H1 (cell line): Measurements from ENCODE around the gene SGK2. TPM values are rescaled to one million over a fixed set of nuclear protein-coding genes. Genes with fewer than 3 reads are reported as not detected.

Experiments
- CTCF ChIA-PET: fragments of 300-600 bp; sonication (Branson Sonifier 250); formaldehyde crosslinking; loops from one replicate; lab custom pipeline; 2021; ENCODE audit not compliant: partially characterized antibody; lab: Charles Lee
- POLR2A ChIA-PET: fragments of 300-600 bp; sonication (Branson Sonifier 250); formaldehyde crosslinking; loops from one replicate; lab custom pipeline; 2021; ENCODE audit warnings: inconsistent platforms; ENCODE audit not compliant: partially characterized antibody; lab: Charles Lee
- DNase-seq, 2 experiments: peaks; one replicate each; pipeline versions ENCODE4 v3.0.0 to v3.0.0-alpha.2; 2010 to 2022; ENCODE audit warnings: low spot score in 2 of 2, low read depth in 1 of 2, mixed read lengths in 1 of 2
- FAIRE-seq: peaks from 2 replicates; lab custom pipeline; 2011; peaks lifted over from hg19 to GRCh38; lab: Jason Lieb, UNC
- H2AFZ ChIP-seq: 2 replicates; pipeline ENCODE4 v1.8.1; 2012; ENCODE audit warnings: low read length, inconsistent platforms
- H2AK5ac ChIP-seq: 2 replicates; pipeline ENCODE4 v1.6.1; 2013; ENCODE audit warnings: low read depth, low read length
- H2BK120ac ChIP-seq: replicated peaks from 2 replicates; pipeline ENCODE3; 2013; ENCODE audit warnings: low read depth, low read length, inconsistent platforms
- H2BK12ac ChIP-seq: 2 replicates; pipeline ENCODE4 v1.6.1; 2013; ENCODE audit warnings: low read depth, low read length
- H2BK15ac ChIP-seq: 2 replicates; pipeline ENCODE4 v1.6.1; 2013; ENCODE audit warnings: low read length
- H2BK20ac ChIP-seq: 2 replicates; pipeline ENCODE4 v1.6.1; 2013; ENCODE audit warnings: low read length
- H2BK5ac ChIP-seq: 2 replicates; pipeline ENCODE4 v1.6.1; 2013; ENCODE audit warnings: low read depth, low read length
- H3K14ac ChIP-seq: 2 replicates; pipeline ENCODE4 v1.6.1; 2013; ENCODE audit warnings: inconsistent platforms; ENCODE audit not compliant: insufficient read length
- H3K18ac ChIP-seq: 2 replicates; pipeline ENCODE4 v1.6.1; 2013; ENCODE audit warnings: low read length; ENCODE audit errors: extremely low read depth
- H3K23ac ChIP-seq: 2 replicates; pipeline ENCODE4 v1.6.1; 2013; ENCODE audit warnings: inconsistent platforms; ENCODE audit not compliant: insufficient read length
- H3K23me2 ChIP-seq: 2 replicates; pipeline ENCODE4 v1.6.1; 2013; ENCODE audit warnings: low read depth, low read length
- H3K27ac ChIP-seq: 2 replicates; pipeline ENCODE4 v1.6.1; 2011; ENCODE audit warnings: low read depth, low read length, inconsistent platforms
- H3K27me3 ChIP-seq, 4 experiments: replicated peaks in 1 of 4; 1 replicate in 1 of 4; 2 replicates in 3 of 4; pipeline versions ENCODE4 v1.6.1 to v1.8.1; 2011 to 2013; ENCODE audit warnings: low read length in 3 of 4, mild to moderate bottlenecking in 3 of 4, inconsistent platforms in 2 of 4, mixed read lengths in 2 of 4, moderate library complexity in 1 of 4; ENCODE audit not compliant: control insufficient read depth in 3 of 4, insufficient read depth in 3 of 4; ENCODE audit errors: extremely low read depth in 1 of 4
- H3K36me3 ChIP-seq, 4 experiments: 2 replicates each; pipeline versions ENCODE4 v1.6.1 to v1.8.1; 2011 to 2013; ENCODE audit warnings: mild to moderate bottlenecking in 4 of 4, low read length in 3 of 4, moderate library complexity in 2 of 4, control low read depth in 1 of 4, inconsistent platforms in 1 of 4; ENCODE audit not compliant: insufficient read depth in 4 of 4, control insufficient read depth in 2 of 4
- H3K4ac ChIP-seq: replicated peaks from 2 replicates; pipeline ENCODE3; 2013; ENCODE audit warnings: low read length, low read depth, mixed read lengths, inconsistent platforms; ENCODE audit not compliant: insufficient read length
- H3K4me1 ChIP-seq, 4 experiments: replicated peaks in 1 of 4; 1 replicate in 1 of 4; 2 replicates in 3 of 4; pipeline versions ENCODE4 v1.6.1 to v1.8.1; 2011 to 2013; ENCODE audit warnings: low read length in 3 of 4, inconsistent platforms in 2 of 4, mixed read lengths in 1 of 4; ENCODE audit not compliant: insufficient read depth in 4 of 4, control insufficient read depth in 3 of 4
- H3K4me2 ChIP-seq, 2 experiments: 2 replicates each; pipeline versions ENCODE4 v1.6.1 to v1.8.1; 2011 to 2013; ENCODE audit warnings: low read depth in 2 of 2, low read length in 2 of 2, control low read depth in 1 of 2, inconsistent platforms in 1 of 2, mild to moderate bottlenecking in 1 of 2; ENCODE audit not compliant: insufficient read depth in 1 of 2
- H3K4me3 ChIP-seq, 4 experiments: fragments of 200-600, 300-600 bp in 1 of 4; sonication (generic), shearing (Covaris generic), sonication (Bioruptor Twin) in 1 of 4; 2 replicates each; pipeline versions ENCODE4 v1.5.1 to v1.8.1; 2011 to 2016; ENCODE audit warnings: low read length in 4 of 4, low read depth in 3 of 4, control low read depth in 2 of 4, inconsistent platforms in 2 of 4, mild to moderate bottlenecking in 2 of 4, mixed read lengths in 1 of 4, moderate library complexity in 1 of 4; ENCODE audit not compliant: insufficient read depth in 2 of 4; ENCODE audit errors: extremely low read depth in 1 of 4
- H3K56ac ChIP-seq: replicated peaks from 2 replicates; pipeline ENCODE3; 2013; ENCODE audit warnings: low read depth, mild to moderate bottlenecking, mixed read lengths, low read length, inconsistent platforms; ENCODE audit not compliant: insufficient read length
- H3K79me1 ChIP-seq: 2 replicates; pipeline ENCODE4 v1.6.1; 2013; ENCODE audit warnings: low read depth, low read length, control low read depth
- H3K79me2 ChIP-seq, 2 experiments: 2 replicates each; pipeline versions ENCODE4 v1.6.1 to v1.8.1; 2012 to 2013; ENCODE audit warnings: low read length in 2 of 2, mild to moderate bottlenecking in 2 of 2, inconsistent platforms in 1 of 2; ENCODE audit not compliant: insufficient read depth in 2 of 2, control insufficient read depth in 1 of 2
- H3K9ac ChIP-seq, 4 experiments: replicated peaks in 1 of 4; 1 replicate in 1 of 4; 2 replicates in 3 of 4; pipeline versions ENCODE4 v1.6.1 to v1.8.1; 2011 to 2013; ENCODE audit warnings: low read depth in 3 of 4, low read length in 3 of 4, control low read depth in 2 of 4, mild to moderate bottlenecking in 2 of 4, moderate library complexity in 2 of 4, inconsistent platforms in 1 of 4; ENCODE audit errors: extremely low read depth in 1 of 4
- H3K9me3 ChIP-seq, 2 experiments: 2 replicates each; pipeline versions ENCODE4 v1.6.1 to v1.8.1; 2012 to 2013; ENCODE audit warnings: mild to moderate bottlenecking in 2 of 2, moderate library complexity in 2 of 2, control low read depth in 1 of 2, inconsistent platforms in 1 of 2, low read depth in 1 of 2, low read length in 1 of 2, mixed read lengths in 1 of 2; ENCODE audit not compliant: insufficient read depth in 2 of 2
- H4K20me1 ChIP-seq, 2 experiments: replicated peaks in 1 of 2; 2 replicates each; pipeline versions ENCODE3 to v1.8.1; 2011 to 2013; ENCODE audit warnings: inconsistent platforms in 2 of 2, low read length in 2 of 2, mild to moderate bottlenecking in 1 of 2; ENCODE audit not compliant: insufficient read depth in 2 of 2, control insufficient read depth in 1 of 2
- H4K5ac ChIP-seq: 2 replicates; pipeline ENCODE4 v1.6.1; 2013; ENCODE audit warnings: low read length, low read depth, mixed read lengths, inconsistent platforms; ENCODE audit not compliant: insufficient read length
- H4K8ac ChIP-seq: 2 replicates; pipeline ENCODE4 v1.8.0; 2013; ENCODE audit warnings: mild to moderate bottlenecking, moderate library complexity, low read length, inconsistent platforms; ENCODE audit not compliant: insufficient read depth; ENCODE audit errors: extremely low read depth
- H4K91ac ChIP-seq: replicated peaks from 2 replicates; pipeline ENCODE3; 2013; ENCODE audit warnings: low read length, mixed read lengths, inconsistent platforms; ENCODE audit not compliant: insufficient read length
- BCL11A ChIP-seq, 2 experiments: IDR thresholded peaks; one replicate each; pipeline ENCODE4 v1.6.1; 2011; ENCODE audit warnings: low read depth in 2 of 2, low read length in 2 of 2, mild to moderate bottlenecking in 2 of 2
- MAFK ChIP-seq: IDR thresholded peaks from 2 replicates; pipeline ENCODE4 v1.6.1; 2012; ENCODE audit warnings: low read depth, mild to moderate bottlenecking, improper control_type of control experiment, low read length
- PHF8 ChIP-seq: fragments of 200-600 bp; sonication (generic); conservative IDR thresholded peaks from 2 replicates; pipeline ENCODE4 v1.7.1; 2012; ENCODE audit warnings: low read depth, mild to moderate bottlenecking, inconsistent platforms, low read length, moderate library complexity
- POLR2A ChIP-seq, 2 experiments: IDR thresholded peaks; 1 replicate in 1 of 2; 2 replicates in 1 of 2; pipeline ENCODE4 v1.6.1; 2011; ENCODE audit warnings: low read depth in 2 of 2, low read length in 2 of 2, mild to moderate bottlenecking in 2 of 2; ENCODE audit errors: control extremely low read depth in 1 of 2
- SIX5 ChIP-seq: IDR thresholded peaks from 2 replicates; pipeline ENCODE4 v1.6.1; 2011; ENCODE audit warnings: mild to moderate bottlenecking, low read depth, low read length
- SP4 ChIP-seq: IDR thresholded peaks from 2 replicates; pipeline ENCODE4 v1.6.1; 2012; ENCODE audit warnings: low read length, inconsistent platforms
- TAF1 ChIP-seq: IDR thresholded peaks from 2 replicates; pipeline ENCODE4 v1.6.1; 2011; ENCODE audit warnings: mild to moderate bottlenecking, low read depth, low read length
- YY1 ChIP-seq: IDR thresholded peaks from 2 replicates; pipeline ENCODE4 v1.6.1; 2011; ENCODE audit warnings: low read depth, mild to moderate bottlenecking, low read length
- ZNF274 ChIP-seq: IDR thresholded peaks from 2 replicates; pipeline ENCODE4 v1.7.0; 2012; ENCODE audit warnings: low read length, borderline replicate concordance; ENCODE audit errors: extremely low read depth
- WGBS, 2 experiments: shearing (Covaris generic) in 1 of 2; methylation state at CpG; one replicate each; pipeline versions ENCODE4 v1.1.6 to v1.1.7; 2013 to 2015; ENCODE audit warnings: low lambda C conversion rate in 2 of 2, mixed read lengths in 2 of 2, inconsistent platforms in 1 of 2, low coverage in 1 of 2, missing lambda C conversion rate in 1 of 2; ENCODE audit not compliant: insufficient replicate concordance in 2 of 2, insufficient coverage in 1 of 2, insufficient read length in 1 of 2; ENCODE audit errors: extremely low coverage in 1 of 2, missing lambda C conversion rate in 1 of 2; 5-methylcytosine and 5-hydroxymethylcytosine counted together
- polyA plus RNA-seq, 7 experiments: library from polyadenylated mRNA; depleted of rRNA in 3 of 7; stranded (reverse) in 5 of 7; unstranded in 2 of 7; fragments of >200 nt in 5 of 7; fragments of 200-250 nt in 2 of 7; gene quantifications; 1 replicate in 5 of 7; 2 replicates in 1 of 7; 4 replicates in 1 of 7; pipeline versions ENCODE4 v1.2.1 to v1.2.3, GENCODE V29; 2011 to 2013; ENCODE audit warnings: missing spikeins in 2 of 7, mixed read lengths in 2 of 7
- total RNA-seq: library from RNA; stranded (reverse); fragmentation: NEBNext Ultra II Directional; extraction: Animal tissue kit (Norgen Biotek cat#: 25700); gene quantifications from 2 replicates; pipeline ENCODE4 v1.2.1, GENCODE V29; 2021

Gene SGK2
- total and polyA plus RNA-seq, 2 of the 8 experiments (the other 6 are each of a cell fraction or from before 2014, with no cell fraction given) = 0.21 TPM; not detected in 1

GRCh38 chr20:43514648-43514999 is 44.2 kb upstream of the SGK2 start:
- POLR2A ChIA-PET = interaction anchor here (0.8 to 3.9 kb wide), 7 partner anchors 15 to 164 kb away, joined by 3 to 29 read pairs (median 4); partner anchors contain the start of gene SRSF6
- Histone ChIP-seq H3K79me1 (no peaks in the 10 kb centered on the region), H3K36me3 (peaks cover 0 to 5% (median 1%) of the 10 kb centered on the region in 4 experiments; a peak in 2 of 8 replicates), H3K23me2 (0 out of 2 replicates have a peak, but pooled peaks cover 5% of the 10 kb centered on the region), H3K27ac (0 out of 2 replicates have a peak overlapping the region, but pooled peaks have one; percentile 46), H4K8ac (no peak overlapping the region), H3K79me2 (peaks cover 0 to 14% of the 10 kb centered on the region in 2 experiments; a peak in 1 of 4 replicates), H4K91ac (no peak overlapping the region), H3K4me1 (no peaks in the 10 kb centered on the region; a peak in 1 of 7 replicates), H3K56ac (peak overlapping the region; percentile 14), H2AFZ (no peak overlapping the region), H3K4ac (peak overlapping the region; percentile 77), H3K18ac (no peak overlapping the region; the same call in none of the 2 replicates), H2BK120ac (no peak overlapping the region), H3K23ac (no peak overlapping the region), H2BK15ac (no peak overlapping the region), H2BK5ac (peak overlapping the region; percentile 66; the same call in 1 of the 2 replicates), H4K5ac (peak overlapping the region; percentile 87), H3K4me3 (peak overlapping the region; percentile 49 to 71 (median 56)), H3K14ac (no peak overlapping the region), H3K9ac (peak overlapping the region in 3 of 4 experiments; percentile 1 to 56 (median 36); a peak in 4 of 7 replicates), H3K4me2 (peak overlapping the region; percentile 64 to 77), H2BK12ac (no peak overlapping the region), H2AK5ac (no peak overlapping the region), H3K9me3 (no peaks in the 10 kb centered on the region), H3K27me3 (no peaks in the 10 kb centered on the region), H2BK20ac (no peak overlapping the region), H4K20me1 (no peaks in the 10 kb centered on the region)
- CTCF ChIA-PET = interaction anchor here (1.0 kb wide), 1 partner anchor 13 kb away, joined by 5 read pairs; no protein-coding TSS in a partner anchor
- DNase-seq (no peak), FAIRE-seq (no peak)
- WGBS, 2 experiments = 39% methylated on average over 9 of the region's 27 CpGs; no CpG with 5 or more reads in 1 of the 2 experiments
- TF ChIP-seq SP4 = 0 out of 2 replicates have a peak, but pooled peaks have one; percentile 3
- TF ChIP-seq SIX5 = no peak
- TF ChIP-seq TAF1 = peak; percentile 31; the same call in 1 of the 2 replicates
- peak; percentile 66; the same call in 1 of the 2 replicates for TF ChIP-seq PHF8
- no peak for TF ChIP-seq MAFK
- TF ChIP-seq YY1 = peak; percentile 81
- no peak for TF ChIP-seq ZNF274
- no peak for TF ChIP-seq BCL11A (IDR thresholded peaks at IDR 0.05; ENCODE audit: low read depth in 2 of 2, low read length in 2 of 2)
- TF ChIP-seq POLR2A (IDR thresholded peaks at IDR 0.05; ENCODE audit: control extremely low read depth in 1 of 2, low read depth in 2 of 2, low read length in 2 of 2) = peak in 1 of 2 experiments; percentile 7; a peak in 2 of 3 replicates
